DOHH2 (cell line): ENCODE results near the gene RNF187.

Source experiments
- CTCF ChIP-seq: fragments of 200-600 bp; sonication (generic); IDR thresholded peaks from one replicate; pipeline ENCODE4 v1.5.1; 2014; ENCODE audit warnings: antibody characterized with exemption, mild to moderate bottlenecking, low read depth, low read length; ENCODE audit not compliant: poor library complexity, severe bottlenecking
- EZH2phosphoT487 ChIP-seq: fragments of 200-600 bp; sonication (generic); IDR thresholded peaks from 2 replicates; pipeline ENCODE4 v1.6.1; 2017; ENCODE audit warnings: borderline replicate concordance, mild to moderate bottlenecking, antibody characterized with exemption, low read length, moderate library complexity, mixed read lengths

GRCh38 chr1:228527596-228527995, 40.4 kb downstream of the RNF187 start:
- TF ChIP-seq CTCF = no peak
- no peak for TF ChIP-seq EZH2phosphoT487
